Activated CD4-positive, CD25-positive, alpha-beta regulatory T cell treated with anti-CD3 and anti-CD28 coated beads, Interleukin-2, amount 50 U/mL, for 72 hours (primary cell): ENCODE results near the gene ATXN7L1.
A peak's percentile ranks its signal among the peaks of the same experiment; 100 is the strongest.

ENCODE experiments used
- DNase-seq: peaks from one replicate; pipeline ENCODE4 v3.0.0; 2021

ATXN7L1 gene

DNA sequence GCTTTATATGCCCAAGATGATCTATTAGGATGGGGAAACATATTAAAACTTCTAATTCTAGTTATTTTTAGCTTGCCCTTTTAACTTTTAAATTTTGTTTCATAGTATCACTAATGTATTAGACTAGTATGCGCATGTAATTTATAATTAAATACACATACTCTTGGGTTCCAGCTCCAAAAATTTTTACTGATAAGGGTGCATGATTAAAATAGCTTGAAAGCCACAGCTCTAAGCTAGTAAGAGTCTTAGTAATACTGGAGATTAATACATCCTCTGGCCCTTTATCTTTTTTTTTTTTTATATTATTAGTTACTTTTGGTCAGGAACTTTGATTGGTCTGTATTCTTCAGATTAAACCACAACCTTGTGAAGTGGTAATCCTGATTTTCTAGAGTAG, 53.6 kb downstream of the ATXN7L1 start:
- no peak for DNase-seq

DNA sequence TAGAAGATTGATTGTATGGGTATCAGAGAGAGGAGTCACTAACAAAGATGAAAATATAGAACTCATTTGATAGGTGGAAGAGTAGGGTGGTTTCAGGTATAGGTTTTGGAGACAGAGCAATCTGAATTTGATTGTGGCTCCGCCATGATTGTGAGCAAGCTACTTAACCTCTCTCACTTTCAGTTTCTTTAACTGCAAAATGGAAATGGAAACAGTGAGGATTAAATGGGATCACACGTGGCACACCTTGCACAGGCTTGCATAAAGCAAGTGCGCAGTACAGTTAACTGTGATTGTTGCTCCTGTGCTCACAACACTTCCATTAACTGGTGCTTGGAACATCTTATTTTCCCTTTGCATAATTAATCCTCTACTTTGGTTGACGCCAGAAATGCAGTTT, 54.9 kb downstream of the ATXN7L1 start:
- DNase-seq: no peak

DNA sequence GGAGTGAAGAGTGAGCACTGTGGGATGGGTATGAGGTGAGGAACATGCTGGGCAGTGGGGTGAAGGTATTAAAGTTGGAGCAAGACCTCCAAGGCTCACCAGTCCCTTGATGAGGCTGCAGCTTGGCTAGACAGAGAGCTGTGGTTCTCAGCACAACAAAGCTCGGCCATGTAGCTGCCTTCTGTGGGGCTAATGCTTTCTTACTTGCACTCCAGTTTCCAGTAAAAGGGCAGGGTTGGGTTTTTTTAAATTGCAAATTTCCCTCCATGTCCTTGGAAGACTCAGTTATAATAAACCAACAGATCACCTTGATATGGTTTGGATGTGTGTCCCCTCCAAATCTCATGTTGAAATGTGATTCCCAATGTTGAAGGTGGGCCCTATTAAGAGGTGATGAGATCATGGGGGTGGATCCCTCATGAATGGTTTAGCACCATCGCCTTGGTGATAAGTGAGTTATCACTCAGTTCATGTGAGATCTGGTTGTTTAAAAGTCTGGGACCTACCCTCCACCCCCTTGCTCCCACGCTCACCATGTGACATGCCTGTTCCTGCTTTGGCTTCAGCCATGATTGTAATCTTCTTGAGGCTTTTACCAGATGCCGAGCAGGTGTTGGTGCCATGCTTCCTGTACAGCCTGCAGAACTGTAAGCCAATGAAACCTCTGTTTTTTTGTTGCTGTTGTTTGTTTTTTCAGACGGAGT, 55.9 kb downstream of the ATXN7L1 start:
- no peak for DNase-seq

DNA sequence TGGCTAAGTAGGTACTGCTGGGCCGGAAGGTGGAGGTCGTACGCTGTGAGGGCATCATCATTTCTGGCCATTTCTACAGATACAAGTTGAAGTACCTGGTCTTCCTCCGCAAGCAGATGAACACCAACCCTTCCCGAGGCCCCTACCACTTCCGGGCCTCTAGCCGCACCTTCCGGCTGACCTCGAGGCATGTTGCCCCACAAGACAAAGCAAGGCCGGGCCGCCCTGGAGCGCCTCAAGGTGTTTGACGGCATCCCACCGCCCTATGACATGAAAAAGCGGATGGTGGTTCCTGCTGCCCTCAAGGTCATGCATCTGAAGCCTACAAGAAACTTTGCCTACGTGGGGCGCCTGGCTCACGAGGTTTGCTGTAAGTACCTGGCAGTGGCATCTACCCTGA, 56.8 kb downstream of the ATXN7L1 start:
- DNase-seq: no peak

DNA sequence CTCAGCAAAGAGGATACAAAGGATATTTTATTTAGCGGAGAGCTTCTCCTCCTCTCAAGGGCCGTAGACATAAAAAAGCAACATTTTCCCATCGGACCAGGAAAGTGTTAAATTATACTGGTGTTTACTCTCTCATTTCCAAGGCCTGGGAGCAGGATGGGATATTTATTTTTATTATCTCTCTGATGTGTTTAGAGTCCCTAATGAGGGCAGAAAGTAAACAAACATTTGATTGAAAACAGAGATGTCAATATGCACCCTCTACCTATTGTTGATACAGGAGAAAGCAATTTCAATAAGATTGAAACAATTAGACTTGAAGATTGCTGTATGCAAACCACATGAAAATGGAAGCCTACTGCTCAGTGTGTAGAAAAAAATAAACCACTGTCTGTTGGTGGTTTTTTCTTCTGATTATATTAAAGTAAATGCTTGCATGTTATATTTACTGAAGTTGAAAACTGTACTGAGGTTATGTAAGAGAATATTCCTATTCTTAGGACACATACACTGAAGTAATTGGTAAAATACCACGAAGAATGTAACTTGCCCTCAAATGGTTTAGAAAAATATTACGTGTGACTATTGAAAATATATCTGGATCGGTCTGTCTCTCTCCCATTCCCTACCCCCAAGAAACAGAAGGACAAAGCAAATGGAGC, 59.3 kb downstream of the ATXN7L1 start:
- no peak for DNase-seq

DNA sequence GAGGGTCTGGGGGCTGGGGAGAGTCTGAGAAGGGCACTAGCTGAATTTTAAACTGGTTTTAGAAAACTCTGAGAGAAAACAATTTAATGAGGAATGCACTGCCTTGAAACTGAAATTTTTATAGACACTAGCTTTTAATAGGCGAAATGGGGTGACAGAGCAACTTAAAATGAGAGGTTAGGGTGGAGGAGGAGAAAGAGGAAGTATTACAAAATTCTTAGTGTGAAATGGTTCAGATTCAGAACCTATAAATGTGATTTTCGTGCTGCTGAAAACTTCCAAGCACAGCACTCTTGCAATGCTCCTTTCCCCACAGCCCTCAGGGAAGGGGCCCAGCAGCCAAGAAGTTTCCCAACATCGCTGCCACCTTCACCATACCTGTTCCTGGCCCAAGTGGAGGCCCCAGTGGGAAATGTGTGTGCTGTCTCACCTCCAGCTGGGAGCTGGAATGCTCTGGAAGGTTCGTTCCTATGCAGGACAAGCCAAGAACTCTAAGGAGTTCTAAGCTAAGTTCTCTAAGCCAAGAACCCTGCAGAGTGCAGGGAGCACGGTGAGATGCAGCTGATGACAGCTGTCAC, 60.0 kb downstream of the ATXN7L1 start:
- DNase-seq: no peak

DNA sequence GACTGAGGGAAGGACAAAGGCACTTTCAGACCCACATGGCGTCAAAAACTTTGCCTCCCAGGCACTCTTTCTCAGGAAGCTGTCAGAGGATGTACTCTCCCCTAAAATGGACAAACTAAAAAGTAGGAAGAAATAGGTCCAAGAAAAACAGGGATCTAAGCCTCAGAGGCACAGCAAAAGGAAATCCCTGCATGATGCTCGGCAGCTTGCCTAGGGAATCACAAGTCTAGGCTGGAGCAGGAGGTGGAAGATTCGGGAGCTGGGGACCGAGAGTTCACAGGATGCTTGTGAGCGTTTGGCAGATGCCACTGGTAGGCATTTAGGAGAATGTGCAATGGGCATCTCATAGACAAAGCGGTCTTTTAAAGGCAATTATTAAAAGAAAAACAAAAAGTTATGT, 60.8 kb downstream of the ATXN7L1 start:
- DNase-seq: no peak

DNA sequence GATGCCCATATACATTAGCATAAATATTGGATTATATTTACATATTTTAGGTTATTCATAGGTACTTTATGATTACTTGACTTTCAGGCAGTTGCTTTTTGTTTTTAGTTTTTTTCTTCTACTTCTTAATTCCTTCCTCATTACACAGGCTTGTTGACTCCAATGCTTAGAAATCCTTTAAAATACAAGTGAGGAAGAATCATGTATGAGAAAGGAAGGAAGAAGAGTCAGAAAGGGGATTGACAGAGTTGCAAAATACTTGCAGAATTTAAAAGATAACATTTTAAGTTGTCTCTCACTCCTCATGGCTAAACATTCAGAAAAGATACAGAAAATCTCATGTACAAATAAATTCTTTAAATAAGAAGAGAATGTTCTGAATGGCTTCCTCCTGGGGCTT, 61.9 kb downstream of the ATXN7L1 start:
- DNase-seq: no peak

DNA sequence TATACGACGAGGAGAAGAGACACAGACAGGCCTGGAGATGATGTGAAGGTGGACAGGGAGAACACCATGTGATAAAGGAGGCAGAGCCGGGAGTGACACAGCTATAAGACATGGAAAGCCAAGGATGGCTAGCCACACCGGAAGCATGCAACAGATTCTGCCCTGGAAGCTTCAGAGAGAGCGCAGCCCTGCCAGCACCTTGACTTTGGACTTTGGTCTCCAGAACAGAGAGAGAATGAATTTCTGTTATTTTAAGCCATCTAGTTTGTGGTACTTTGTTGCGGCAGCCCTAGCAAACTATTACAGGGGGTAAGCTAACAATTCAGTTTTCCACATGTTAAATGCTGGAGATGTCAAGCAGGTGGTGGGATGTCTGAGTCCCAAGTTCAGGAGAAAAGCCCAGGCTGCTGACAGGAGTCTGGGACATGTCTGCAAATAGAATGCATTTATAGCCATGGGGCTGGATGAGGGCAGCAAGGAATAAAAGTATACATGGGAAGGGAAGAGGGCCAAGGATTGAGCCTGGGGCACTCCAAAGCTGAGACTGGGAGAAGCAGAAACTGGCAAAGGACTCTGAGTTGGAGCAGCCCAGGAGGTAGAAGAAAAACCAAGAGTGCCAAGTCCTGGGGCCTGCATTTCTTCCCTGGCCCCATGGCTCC, 65.1 kb downstream of the ATXN7L1 start:
- DNase-seq: no peak

DNA sequence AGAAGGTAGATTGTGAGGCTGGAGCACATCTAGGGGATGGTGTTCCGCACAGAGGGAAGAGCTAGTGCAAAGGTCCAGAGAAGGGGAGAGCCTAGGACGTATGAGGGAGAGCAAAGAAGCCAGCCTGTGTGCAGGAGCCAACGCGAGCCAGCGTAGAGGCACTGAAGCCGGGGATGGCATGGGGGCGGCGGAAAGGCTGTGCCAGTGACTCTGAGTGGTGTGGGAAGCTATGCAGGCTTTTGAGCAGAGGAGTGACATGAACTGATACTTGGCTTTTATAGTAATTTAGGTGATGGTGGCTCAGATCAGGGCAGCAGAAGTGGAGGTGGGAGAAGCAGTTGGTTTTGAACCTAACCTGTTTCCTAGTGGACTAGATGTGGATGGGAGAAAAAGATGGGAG, 65.8 kb downstream of the ATXN7L1 start:
- no peak for DNase-seq

DNA sequence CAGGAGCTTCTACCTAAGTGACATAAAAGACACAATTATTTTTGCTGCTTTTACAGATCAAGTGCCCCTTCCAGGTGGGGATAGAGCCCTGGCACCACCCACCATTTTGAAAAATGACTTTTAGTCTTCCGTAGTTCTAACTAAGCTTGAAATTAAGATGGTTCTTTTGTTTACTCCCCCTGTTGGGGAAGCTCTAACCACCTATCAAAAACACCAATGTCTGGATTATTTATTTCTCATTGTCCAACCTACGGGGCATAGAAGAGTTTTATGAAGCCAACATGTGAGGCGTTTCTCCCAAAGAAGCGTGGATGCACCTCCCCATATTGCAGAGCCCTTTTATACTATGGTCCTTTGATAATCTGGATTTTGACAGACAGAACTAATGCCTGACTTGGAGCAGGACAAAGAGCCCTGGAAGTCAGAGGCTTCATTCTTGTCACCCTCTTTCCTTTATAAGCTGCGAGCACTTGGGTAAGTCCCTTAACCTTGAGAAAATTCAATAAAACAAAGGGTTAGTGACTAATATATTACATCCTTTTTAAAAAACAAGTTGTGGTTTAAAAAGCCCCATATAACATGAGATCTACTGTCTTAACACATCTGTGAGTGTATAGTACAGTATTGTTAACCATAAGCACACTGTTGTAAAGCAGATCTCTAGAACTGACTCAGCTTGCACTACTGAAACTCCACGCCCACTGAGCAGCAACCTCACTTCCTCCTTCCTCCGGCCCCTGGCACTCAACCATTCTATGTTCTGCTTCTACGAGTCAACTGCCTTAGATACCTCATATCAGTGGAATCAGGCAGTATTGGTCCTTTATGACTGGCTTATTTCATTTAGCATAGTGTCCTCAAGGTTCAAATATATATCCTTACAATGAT, 67.5 kb downstream of the ATXN7L1 start:
- DNase-seq: peak; percentile 70

DNA sequence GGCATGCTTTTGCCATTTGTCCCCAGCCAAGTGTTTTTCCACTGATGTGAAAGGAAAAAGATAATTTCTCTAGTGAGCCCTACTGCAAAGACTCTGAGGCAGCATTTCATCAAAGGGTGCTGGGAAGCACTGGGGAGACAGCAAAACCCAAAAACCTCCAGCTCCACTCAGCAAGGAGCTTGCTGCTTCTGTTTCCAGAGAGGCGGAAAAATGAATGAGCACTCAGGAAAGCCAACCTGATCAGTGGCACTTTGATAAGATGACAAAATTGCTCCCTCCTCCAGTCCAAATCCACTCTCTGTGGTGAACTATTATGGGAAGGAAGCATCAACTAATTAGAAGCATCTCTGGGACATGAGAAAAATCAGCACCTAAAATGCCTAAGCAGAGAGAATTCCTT, 68.2 kb downstream of the ATXN7L1 start:
- DNase-seq: no peak

DNA sequence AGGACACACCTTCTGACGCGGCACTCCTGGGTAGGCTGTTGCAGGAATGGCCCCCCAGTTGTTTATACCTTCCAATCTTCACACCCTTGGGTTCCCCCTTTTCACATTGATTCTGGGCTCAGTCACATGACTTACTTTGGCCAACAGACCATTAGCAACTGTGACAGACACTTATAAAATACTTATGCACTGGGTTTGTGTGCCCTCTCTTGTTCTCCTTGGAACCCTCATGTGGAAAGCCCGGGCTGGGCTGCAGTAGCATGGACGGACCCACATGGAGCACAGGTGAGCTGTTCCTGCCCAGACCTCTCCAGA, 69.0 kb downstream of the ATXN7L1 start:
- no peak for DNase-seq

DNA sequence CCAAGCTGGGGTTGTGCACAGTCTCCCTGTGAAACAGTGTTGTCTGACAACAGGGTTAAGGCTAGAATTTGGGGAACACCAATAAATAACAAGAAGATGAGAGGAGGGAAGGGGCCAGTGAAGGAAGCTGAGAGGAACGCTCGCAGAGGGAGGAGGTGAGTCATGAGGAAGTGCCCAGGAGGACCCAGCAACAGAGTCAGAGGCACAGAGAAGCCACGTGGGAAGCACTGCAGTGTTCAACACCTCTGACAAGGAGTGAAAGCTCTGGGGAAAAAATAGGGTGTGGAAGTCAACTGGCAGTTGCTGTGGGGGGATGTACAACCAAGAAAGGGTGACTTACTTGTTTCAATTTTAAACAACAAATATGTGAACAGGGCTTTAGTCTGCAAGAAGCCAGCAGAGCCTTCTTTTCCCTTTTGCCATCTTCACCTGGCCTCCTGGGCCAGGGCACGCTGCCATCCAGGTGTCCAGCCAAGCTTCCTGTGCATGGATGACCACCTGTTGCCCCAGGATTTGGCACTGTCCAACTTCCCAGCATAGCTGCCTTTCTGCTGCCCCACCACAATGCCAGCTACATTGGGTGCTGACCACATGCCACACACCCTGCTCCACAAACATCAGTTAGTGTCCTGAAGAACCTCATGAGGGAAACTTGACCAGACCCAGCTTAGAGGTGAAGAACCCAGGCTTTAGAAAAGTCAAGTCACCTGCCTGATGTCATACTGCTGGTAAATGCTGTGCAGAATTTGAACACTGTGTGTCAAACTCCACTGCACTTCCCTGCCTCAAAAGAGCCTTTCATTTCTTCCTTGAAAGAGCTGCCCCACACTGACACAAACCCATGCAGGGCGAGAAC, 69.6 kb downstream of the ATXN7L1 start:
- DNase-seq: no peak

DNA sequence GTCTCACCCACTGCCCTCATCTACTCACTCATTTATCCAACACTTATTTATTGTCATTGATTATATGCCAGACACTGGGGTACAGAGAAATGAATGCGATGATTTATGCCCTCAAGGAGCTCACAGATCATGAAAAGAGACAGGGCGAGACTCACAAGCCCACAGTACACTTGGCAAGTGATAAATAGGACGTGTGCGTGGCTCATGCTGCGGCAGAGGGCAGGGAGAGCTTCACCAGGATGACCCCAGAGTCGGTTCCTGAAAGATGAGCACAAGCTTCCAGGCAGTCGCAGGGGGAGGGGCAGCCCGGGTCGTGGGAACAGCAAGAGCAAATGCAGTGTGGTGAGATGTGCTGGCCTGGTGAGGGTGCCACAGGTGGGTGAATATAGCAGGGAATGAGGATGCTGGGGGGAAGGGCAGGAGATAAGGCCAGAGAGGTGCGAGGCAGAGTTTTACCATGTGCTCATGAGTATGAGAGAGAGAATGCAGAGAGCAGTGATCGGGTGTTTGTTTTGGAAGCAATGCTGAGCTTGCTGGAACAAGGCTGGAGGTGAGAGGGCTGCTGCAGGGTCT, 70.9 kb downstream of the ATXN7L1 start:
- DNase-seq: no peak

DNA sequence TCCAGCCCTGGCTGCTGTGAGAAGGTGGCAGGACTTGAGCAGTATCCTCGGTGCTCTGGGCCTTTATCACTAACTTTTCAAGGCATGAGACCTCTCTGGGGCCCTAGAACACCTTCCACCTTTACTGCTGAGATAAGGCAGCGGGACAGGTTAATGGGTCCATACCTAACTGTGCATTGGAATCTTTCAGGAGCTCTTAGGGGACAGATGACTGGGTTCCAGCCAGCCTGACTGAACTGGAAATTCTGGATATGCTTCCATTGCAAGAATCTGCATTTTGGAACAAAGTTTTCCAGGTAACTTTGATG, 73.0 kb downstream of the ATXN7L1 start:
- no peak for DNase-seq

DNA sequence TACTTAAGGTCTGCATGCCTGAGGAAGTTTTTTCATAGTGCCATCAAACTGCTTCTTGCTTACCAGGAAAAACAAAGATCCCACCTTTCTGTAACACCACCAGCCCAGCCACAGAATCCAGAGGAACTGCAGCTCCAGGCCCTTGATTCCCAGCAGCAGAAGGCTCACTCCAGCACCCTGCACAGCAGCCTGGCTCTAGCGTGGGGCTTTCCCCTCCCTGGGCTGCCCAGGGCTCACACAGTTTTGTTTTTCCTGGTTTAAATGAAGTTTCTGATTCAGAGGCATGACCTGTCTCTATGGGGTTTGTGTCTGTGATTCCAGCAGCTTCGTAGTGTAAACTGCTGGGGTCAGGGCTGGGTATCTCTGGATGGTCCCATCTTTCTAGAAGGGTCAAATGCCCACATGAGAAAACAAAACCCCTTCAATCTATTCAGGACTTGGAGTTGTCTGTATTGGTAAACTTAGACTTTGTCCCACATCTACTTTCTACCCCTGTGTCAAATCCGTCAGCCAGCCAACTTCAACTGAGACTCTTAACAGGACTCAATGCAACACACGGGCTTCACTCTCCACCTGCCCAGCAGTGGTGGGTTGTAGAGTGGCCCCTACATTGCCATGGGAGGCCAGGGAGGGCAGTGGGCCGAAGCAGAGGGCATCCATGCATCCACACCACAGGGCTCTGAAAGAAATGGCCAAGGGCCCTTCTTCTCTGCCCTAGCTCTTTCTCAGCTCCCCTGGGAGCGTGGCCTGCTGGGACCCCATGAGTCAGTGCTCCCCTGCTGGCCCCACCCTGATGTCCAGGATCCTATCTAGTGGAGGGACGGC, 73.6 kb downstream of the ATXN7L1 start:
- DNase-seq: no peak

DNA sequence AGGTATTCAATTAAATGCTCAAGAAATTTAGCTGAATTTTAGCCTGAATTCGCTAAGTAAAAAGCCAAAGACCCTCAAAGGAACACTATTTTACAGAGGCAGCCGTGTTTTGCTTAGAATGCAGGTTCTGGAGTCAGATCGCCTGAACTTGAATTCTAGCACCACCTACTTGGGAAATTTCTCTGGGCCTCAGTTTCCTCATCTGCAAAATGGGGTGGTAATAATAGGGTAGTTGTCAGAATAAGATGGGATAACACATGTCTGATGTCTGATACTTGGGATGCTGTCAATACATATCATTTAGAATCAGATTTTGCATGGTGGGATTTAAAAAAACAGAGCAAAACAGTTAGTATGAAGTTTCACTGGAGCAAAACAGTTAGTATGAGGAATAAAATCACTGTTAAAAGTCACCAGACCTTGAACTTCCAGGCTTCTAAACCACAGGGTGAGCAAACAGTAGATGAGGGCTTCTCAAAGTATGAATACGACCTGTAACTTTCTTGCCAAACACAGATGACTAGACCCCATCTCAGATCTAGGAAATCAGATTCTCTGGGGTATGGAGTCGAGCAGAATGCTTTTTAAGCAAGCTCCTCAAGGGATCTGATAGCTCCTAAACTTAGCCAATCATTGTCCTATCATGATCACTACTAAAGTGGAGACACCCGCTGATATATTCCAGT, 75.4 kb downstream of the ATXN7L1 start:
- no peak for DNase-seq

DNA sequence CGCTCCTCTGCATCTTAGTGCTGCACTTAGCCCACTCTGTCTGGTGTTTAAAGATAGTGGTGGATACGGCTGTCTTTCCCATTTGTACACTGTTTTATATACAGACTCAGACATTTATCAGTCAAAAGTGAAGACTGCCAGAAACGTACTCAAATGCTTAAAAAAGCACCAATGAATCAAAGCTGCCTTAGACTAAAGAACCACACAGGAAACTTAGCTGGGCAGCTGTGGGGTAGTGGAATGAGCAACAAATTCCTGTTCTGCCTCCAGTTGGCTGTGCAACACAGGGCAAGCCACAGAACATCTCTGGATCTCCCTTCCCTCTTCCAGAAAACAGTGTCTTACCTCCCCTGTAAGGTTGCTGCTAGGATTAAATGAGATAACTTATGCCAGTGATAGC, 76.0 kb downstream of the ATXN7L1 start:
- no peak for DNase-seq

DNA sequence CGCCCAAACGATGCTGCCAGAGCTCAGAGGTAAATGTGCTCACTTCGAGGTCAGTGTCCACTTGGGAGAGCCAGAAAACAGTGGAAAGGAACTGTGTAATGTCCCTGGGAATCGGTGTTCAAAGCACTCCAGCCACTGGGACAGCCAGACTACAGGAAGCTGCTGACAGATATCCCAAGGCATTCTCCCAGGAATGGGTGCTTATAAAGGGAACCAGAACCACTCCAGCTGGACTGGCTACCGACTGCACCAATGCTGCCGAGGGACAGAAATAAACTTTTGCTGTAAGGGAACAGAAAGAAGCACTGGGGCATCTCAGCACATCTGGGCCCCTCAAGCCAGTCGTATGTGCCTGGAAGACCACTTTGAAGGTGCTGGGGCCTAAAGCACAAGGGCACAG, 76.7 kb downstream of the ATXN7L1 start:
- no peak for DNase-seq

DNA sequence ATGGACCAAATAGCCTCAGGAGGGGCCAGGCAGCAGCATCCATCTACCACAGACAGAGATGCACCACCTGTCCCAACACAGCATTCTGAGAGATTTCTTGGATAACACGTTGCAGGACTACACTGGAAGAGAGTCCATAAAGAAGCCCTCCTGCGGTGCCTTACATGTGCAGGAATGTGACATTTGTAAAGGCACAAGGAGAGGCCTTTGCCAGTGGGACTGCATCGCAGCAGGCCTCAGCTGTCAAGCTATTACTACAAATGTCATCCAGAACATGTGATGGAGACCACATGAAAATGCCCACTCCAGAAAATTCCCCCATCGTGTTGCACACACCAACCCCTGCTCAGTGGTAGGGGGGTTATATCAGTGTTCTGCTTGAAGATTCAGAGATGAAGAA, 77.4 kb downstream of the ATXN7L1 start:
- no peak for DNase-seq
